NT2/D1 (cell line): ENCODE measurements around the gene SIGLEC12.

Experiments
- DNase-seq: peaks from one replicate; pipeline ENCODE4 v3.0.0-alpha.2; 2011; ENCODE audit warnings: low read depth, low spot score
- H3K27me3 ChIP-seq: 2 replicates; pipeline ENCODE4 v1.6.0; 2011; ENCODE audit warnings: mild to moderate bottlenecking; ENCODE audit not compliant: insufficient read length, insufficient read depth
- H3K36me3 ChIP-seq: 2 replicates; pipeline ENCODE4 v1.6.1; 2011; ENCODE audit warnings: mild to moderate bottlenecking, low read length, mixed read lengths; ENCODE audit not compliant: insufficient read depth, insufficient read length
- H3K4me1 ChIP-seq: 2 replicates; pipeline ENCODE4 v1.5.1; 2011; ENCODE audit not compliant: insufficient read depth, insufficient read length
- H3K4me3 ChIP-seq: 2 replicates; pipeline ENCODE4 v1.5.1; 2011; ENCODE audit warnings: low read depth; ENCODE audit not compliant: insufficient read length
- H3K9ac ChIP-seq: 2 replicates; pipeline ENCODE4 v1.6.0; 2011; ENCODE audit warnings: low read depth; ENCODE audit not compliant: insufficient read length
- H3K9me3 ChIP-seq: 2 replicates; pipeline ENCODE4 v1.5.1; 2011; ENCODE audit warnings: mild to moderate bottlenecking, low read length; ENCODE audit not compliant: insufficient read depth
- SUZ12 ChIP-seq: IDR thresholded peaks from 2 replicates; pipeline ENCODE4 v1.6.1; 2011; ENCODE audit not compliant: insufficient read length, insufficient read depth; ENCODE audit errors: extremely low read depth
- YY1 ChIP-seq: IDR thresholded peaks from 2 replicates; pipeline ENCODE4 v1.6.1; 2011; ENCODE audit not compliant: insufficient read length, insufficient read depth
- ZNF274 ChIP-seq: IDR thresholded peaks from 2 replicates; pipeline ENCODE4 v1.6.1; 2011; ENCODE audit warnings: mild to moderate bottlenecking, low read depth, low read length

Gene SIGLEC12

GRCh38 chr19:51501594-51502263 lies at the start of gene SIGLEC12:
Gene SIGLEC12 (minus strand): TSS chr19:51501800. CDS start chr19:51501733, 67 bp downstream.
- no peak within 1 kb of the TSS for H3K9ac ChIP-seq
- no peak for DNase-seq
- H3K36me3 ChIP-seq, result no peaks in the 10 kb centered on the region
- no peaks in the 10 kb centered on the region for H3K9me3 ChIP-seq
- no peak within 1 kb of the TSS for H3K4me3 ChIP-seq
- peaks cover 5% of the 10 kb centered on the region for H3K27me3 ChIP-seq
- H3K4me1 ChIP-seq, result no peaks in the 10 kb centered on the region
- no peak for TF ChIP-seq ZNF274
- TF ChIP-seq SUZ12, result no peak
- no peak for TF ChIP-seq YY1

- no peak overlapping the region for H3K9ac ChIP-seq
- H3K4me3 ChIP-seq, result no peak overlapping the region
- DNase-seq, result no peak
Measured at GRCh38 chr19:51550848-51551672, 49.5 kb upstream of the SIGLEC12 start.

GRCh38 chr19:51549533-51550324 lies 48.1 kb upstream of the SIGLEC12 start:
- Histone ChIP-seq H3K36me3 (no peaks in the 10 kb centered on the region), H3K9ac (no peak overlapping the region), H3K4me1 (no peaks in the 10 kb centered on the region), H3K27me3 (peaks cover 19% of the 10 kb centered on the region), H3K4me3 (no peak overlapping the region), H3K9me3 (peaks cover 5% of the 10 kb centered on the region; the same call in 1 of the 2 replicates)
- no peak for DNase-seq
- TF ChIP-seq ZNF274, result no peak

More at GRCh38 chr19:51550848-51551672, 49.5 kb upstream of the SIGLEC12 start:
- Histone ChIP-seq H3K36me3 (no peaks in the 10 kb centered on the region), H3K9me3 (peaks cover 5% of the 10 kb centered on the region; the same call in 1 of the 2 replicates), H3K27me3 (peaks cover 25% of the 10 kb centered on the region), H3K4me1 (no peaks in the 10 kb centered on the region)
- no peak for TF ChIP-seq SUZ12
- TF ChIP-seq YY1, result no peak
- no peak for TF ChIP-seq ZNF274

- TF ChIP-seq YY1 (no peak), SUZ12 (no peak), ZNF274 (no peak)
Measured at GRCh38 chr19:51548891-51549305, 47.3 kb upstream of the SIGLEC12 start.

GRCh38 chr19:51548213-51548651 lies 46.6 kb upstream of the SIGLEC12 start:
- Histone ChIP-seq H3K4me1 (no peaks in the 10 kb centered on the region), H3K27me3 (peaks cover 18% of the 10 kb centered on the region), H3K4me3 (no peak overlapping the region), H3K9ac (no peak overlapping the region), H3K9me3 (peaks cover 5% of the 10 kb centered on the region; the same call in 1 of the 2 replicates), H3K36me3 (no peaks in the 10 kb centered on the region)
- DNase-seq, result no peak
- TF ChIP-seq SUZ12, result no peak
- no peak for TF ChIP-seq YY1
- no peak for TF ChIP-seq ZNF274

More at GRCh38 chr19:51548891-51549305, 47.3 kb upstream of the SIGLEC12 start:
- no peak for DNase-seq
- Histone ChIP-seq H3K27me3 (peaks cover 18% of the 10 kb centered on the region), H3K9ac (no peak overlapping the region), H3K36me3 (no peaks in the 10 kb centered on the region), H3K4me1 (no peaks in the 10 kb centered on the region), H3K4me3 (no peak overlapping the region), H3K9me3 (peaks cover 5% of the 10 kb centered on the region; the same call in 1 of the 2 replicates)

GRCh38 chr19:51547397-51548212 lies 46.0 kb upstream of the SIGLEC12 start:
- Histone ChIP-seq H3K27me3 (peaks cover 16% of the 10 kb centered on the region), H3K9ac (no peak overlapping the region), H3K4me3 (no peak overlapping the region), H3K9me3 (peaks cover 5% of the 10 kb centered on the region; the same call in 1 of the 2 replicates), H3K36me3 (no peaks in the 10 kb centered on the region), H3K4me1 (no peaks in the 10 kb centered on the region)
- no peak for TF ChIP-seq ZNF274
- no peak for TF ChIP-seq SUZ12
- TF ChIP-seq YY1, result no peak
- DNase-seq, result no peak
